ENCODE measurements around the gene ZNF740. TPM values are rescaled to one million over a fixed set of nuclear protein-coding genes. Genes with fewer than 3 reads are reported as not detected.
"Not testable (repeated sequence)": the region's sequence is repeated elsewhere in the genome, so short reads cannot be mapped to it uniquely, and the experiment has no call there.

ZNF740 gene
- total RNA-seq, 2 experiments from 2014 or later: 32.6 to 37.5 TPM

- Mint-ChIP-seq H3K27ac (no peak overlapping the region), H3K4me1 (ENCODE audit: low read depth) (peaks cover 20% of the 10 kb centered on the region), H3K9me3 (no peaks in the 10 kb centered on the region), H3K27me3 (no peaks in the 10 kb centered on the region), H3K36me3 (peaks cover 8% of the 10 kb centered on the region), H3K4me3 (no peak overlapping the region)
- intact Hi-C loops (cut with micrococcal nuclease): no loop called here
- no peak for DNase-seq
- CTCF ChIA-PET: interaction anchor here (0.6 to 2.7 kb wide), 5 partner anchors 13 to 123 kb away, joined by 3 to 9 read pairs (median 4); no protein-coding TSS in a partner anchor
- POLR2A ChIA-PET: no interaction called here
Observed at GRCh38 chr12:53176750-53177149, 3.8 kb upstream of the ZNF740 start.

- H3K4me3 Mint-ChIP-seq; intact Hi-C loops (cut with micrococcal nuclease); H3K27me3 Mint-ChIP-seq; H3K9me3 Mint-ChIP-seq; DNase-seq; H3K27ac Mint-ChIP-seq; POLR2A ChIA-PET: not testable (repeated sequence)
- CTCF ChIA-PET: interaction anchor here (0.6 to 2.7 kb wide), 5 partner anchors 13 to 112 kb away, joined by 3 to 9 read pairs (median 3); no protein-coding TSS in a partner anchor
- peaks cover 27% of the 10 kb centered on the region for H3K4me1 Mint-ChIP-seq (ENCODE audit: low read depth)
- H3K36me3 Mint-ChIP-seq: peaks cover 15% of the 10 kb centered on the region
Observed at GRCh38 chr12:53177447-53177846, 3.1 kb upstream of the ZNF740 start.

- H3K27ac Mint-ChIP-seq: peak overlapping the region; percentile 94
- DNase-seq; H3K9me3 Mint-ChIP-seq; H3K27me3 Mint-ChIP-seq; intact Hi-C loops (cut with micrococcal nuclease); POLR2A ChIA-PET: not testable (repeated sequence)
- H3K4me1 Mint-ChIP-seq (ENCODE audit: low read depth): peaks cover 36% of the 10 kb centered on the region
- H3K4me3 Mint-ChIP-seq: peak overlapping the region; percentile 29
- CTCF ChIA-PET: interaction anchor here (1.0 to 7.2 kb wide), 3 partner anchors 11 to 41 kb away, joined by 3 to 46 read pairs (median 12); no protein-coding TSS in a partner anchor
- peaks cover 22% of the 10 kb centered on the region for H3K36me3 Mint-ChIP-seq
Observed at GRCh38 chr12:53178803-53179202, 1.7 kb upstream of the ZNF740 start.

GRCh38 chr12:53179687-53180219 is 769 bp upstream of the ZNF740 start:
- CTCF ChIA-PET: interaction anchor here (0.9 to 7.2 kb wide), 14 partner anchors 10 to 329 kb away, joined by 3 to 46 read pairs (median 11); partner anchors contain the start of genes AAAS, ESPL1 and ITGB7
- Mint-ChIP-seq H3K36me3 (peaks cover 25% of the 10 kb centered on the region), H3K27me3 (no peaks in the 10 kb centered on the region), H3K27ac (peak overlapping the region; percentile 94), H3K4me3 (peak overlapping the region; percentile 96), H3K4me1 (ENCODE audit: low read depth) (peaks cover 43% of the 10 kb centered on the region), H3K9me3 (no peaks in the 10 kb centered on the region)
- POLR2A ChIA-PET: interaction anchor here (0.5 to 3.1 kb wide), 15 partner anchors 19 to 174 kb away, joined by 3 to 19 read pairs (median 5); partner anchors contain the start of genes EIF4B, ESPL1, ITGB7 and MYG1
- DNase-seq: no peak
- intact Hi-C loops (cut with micrococcal nuclease): loop anchor here (1.0 to 5.0 kb wide), 7 partner anchors 21 to 272 kb away; partner anchors contain the start of genes ESPL1, MYG1 and SOAT2

GRCh38 chr12:53180931-53181645 is 566 bp downstream of the ZNF740 start:
- peaks cover 43% of the 10 kb centered on the region for H3K4me1 Mint-ChIP-seq (ENCODE audit: low read depth)
- H3K4me3 Mint-ChIP-seq: peak overlapping the region; percentile 96
- peak overlapping the region; percentile 94 for H3K27ac Mint-ChIP-seq
- peaks cover 39% of the 10 kb centered on the region for H3K36me3 Mint-ChIP-seq
- ChIA-PET CTCF (interaction anchor here (0.7 to 7.2 kb wide), 22 partner anchors 9 to 328 kb away, joined by 3 to 46 read pairs (median 4); partner anchors contain the start of genes AAAS, ESPL1, ITGB7 and MYG1), POLR2A (interaction anchor here (0.7 to 3.1 kb wide), 20 partner anchors 14 to 320 kb away, joined by 3 to 19 read pairs (median 5); partner anchors contain the start of genes AAAS, EIF4B, ESPL1 and ITGB7)
- no peaks in the 10 kb centered on the region for H3K9me3 Mint-ChIP-seq
- DNase-seq: peak; percentile 83
- intact Hi-C loops (cut with micrococcal nuclease): loop anchor here (1.0 to 5.0 kb wide), 7 partner anchors 19 to 270 kb away; partner anchors contain the start of genes ESPL1, MYG1 and SOAT2
- no peaks in the 10 kb centered on the region for H3K27me3 Mint-ChIP-seq

GRCh38 chr12:53181935-53182334 is 1.4 kb downstream of the ZNF740 start:
- intact Hi-C loops (cut with micrococcal nuclease): loop anchor here (5.0 kb wide), 1 partner anchor 80 kb away; the partner anchor contains the start of gene SOAT2
- Mint-ChIP-seq H3K4me3 (peak overlapping the region; percentile 96), H3K36me3 (peaks cover 46% of the 10 kb centered on the region), H3K27me3 (no peaks in the 10 kb centered on the region), H3K9me3 (no peaks in the 10 kb centered on the region), H3K27ac (peak overlapping the region; percentile 94), H3K4me1 (ENCODE audit: low read depth) (peaks cover 43% of the 10 kb centered on the region)
- no peak for DNase-seq
- POLR2A ChIA-PET: interaction anchor here (0.7 to 3.1 kb wide), 12 partner anchors 13 to 230 kb away, joined by 3 to 19 read pairs (median 6); partner anchors contain the start of genes AAAS, ESPL1, ITGB7 and SPRYD3
- CTCF ChIA-PET: interaction anchor here (0.7 to 7.2 kb wide), 11 partner anchors 8 to 163 kb away, joined by 3 to 46 read pairs (median 11); partner anchors contain the start of genes AAAS, ITGB7, MYG1 and PFDN5

GRCh38 chr12:53182903-53183302 is 2.4 kb downstream of the ZNF740 start:
- Mint-ChIP-seq H3K27me3 (no peaks in the 10 kb centered on the region), H3K9me3 (no peaks in the 10 kb centered on the region), H3K4me1 (ENCODE audit: low read depth) (peaks cover 43% of the 10 kb centered on the region), H3K27ac (peak overlapping the region; percentile 94), H3K36me3 (peaks cover 55% of the 10 kb centered on the region), H3K4me3 (peak overlapping the region; percentile 96)
- intact Hi-C loops (cut with micrococcal nuclease): loop anchor here (5.0 kb wide), 1 partner anchor 81 kb away; the partner anchor contains the start of gene SOAT2
- no peak for DNase-seq
- CTCF ChIA-PET: interaction anchor here (1.0 to 7.2 kb wide), 6 partner anchors 7 to 162 kb away, joined by 3 to 46 read pairs (median 12); partner anchors contain the start of genes ESPL1 and ITGB7
- POLR2A ChIA-PET: interaction anchor here (1.3 to 2.2 kb wide), 2 partner anchors 12 to 136 kb away, joined by 4 to 6 read pairs; no protein-coding TSS in a partner anchor

- CTCF ChIA-PET: interaction anchor here (0.8 to 7.2 kb wide), 7 partner anchors 13 to 139 kb away, joined by 3 to 46 read pairs (median 3); partner anchors contain the start of genes AAAS and ESPL1
- Mint-ChIP-seq H3K27ac (peak overlapping the region; percentile 59), H3K27me3 (no peaks in the 10 kb centered on the region), H3K4me3 (no peak overlapping the region), H3K36me3 (peaks cover 59% of the 10 kb centered on the region), H3K4me1 (ENCODE audit: low read depth) (peaks cover 33% of the 10 kb centered on the region), H3K9me3 (no peaks in the 10 kb centered on the region)
- intact Hi-C loops (cut with micrococcal nuclease): loop anchor here (5.0 kb wide), 1 partner anchor 83 kb away; the partner anchor contains the start of gene SOAT2
- no peak for DNase-seq
- POLR2A ChIA-PET: no interaction called here
Observed at GRCh38 chr12:53184828-53185227, 4.3 kb downstream of the ZNF740 start.

- H3K27me3 Mint-ChIP-seq: no peaks in the 10 kb centered on the region
- CTCF ChIA-PET: interaction anchor here (0.8 to 7.2 kb wide), 7 partner anchors 12 to 138 kb away, joined by 3 to 46 read pairs (median 3); partner anchors contain the start of genes AAAS and ESPL1
- H3K36me3 Mint-ChIP-seq: peaks cover 63% of the 10 kb centered on the region
- peaks cover 39% of the 10 kb centered on the region for H3K4me1 Mint-ChIP-seq (ENCODE audit: low read depth)
- DNase-seq: no peak
- H3K9me3 Mint-ChIP-seq: no peaks in the 10 kb centered on the region
- H3K4me3 Mint-ChIP-seq: no peak overlapping the region
- intact Hi-C loops (cut with micrococcal nuclease): no loop called here
- POLR2A ChIA-PET: interaction anchor here (0.6 kb wide), 1 partner anchor 418 kb away, joined by 4 read pairs; no protein-coding TSS in a partner anchor
- H3K27ac Mint-ChIP-seq: no peak overlapping the region
Observed at GRCh38 chr12:53185582-53186153, 5.1 kb downstream of the ZNF740 start.

- Mint-ChIP-seq H3K4me1 (ENCODE audit: low read depth) (peaks cover 33% of the 10 kb centered on the region), H3K9me3 (no peaks in the 10 kb centered on the region), H3K36me3 (peaks cover 58% of the 10 kb centered on the region), H3K27ac (no peak overlapping the region), H3K27me3 (no peaks in the 10 kb centered on the region), H3K4me3 (no peak overlapping the region)
- intact Hi-C loops (cut with micrococcal nuclease): no loop called here
- CTCF ChIA-PET: interaction anchor here (0.6 to 6.6 kb wide), 6 partner anchors 13 to 258 kb away, joined by 4 to 53 read pairs (median 4); no protein-coding TSS in a partner anchor
- no peak for DNase-seq
- POLR2A ChIA-PET: interaction anchor here (3.1 kb wide), 1 partner anchor 12 kb away, joined by 15 read pairs; no protein-coding TSS in a partner anchor
Observed at GRCh38 chr12:53186745-53187144, 6.2 kb downstream of the ZNF740 start.

Measured in activated CD4-positive, alpha-beta memory T cell treated with anti-CD3 and anti-CD28 coated beads for 36 hours (primary cell).